IPS-15b (cell line): ENCODE results near the gene STARD13.

Experiments used
- H3K27me3 ChIP-seq: one replicate; pipeline ENCODE4 v1.6.1; 2013; ENCODE audit warnings: low read length; ENCODE audit not compliant: control insufficient read depth, insufficient read depth
- H3K36me3 ChIP-seq: one replicate; pipeline ENCODE4 v1.6.1; 2013; ENCODE audit warnings: low read length; ENCODE audit not compliant: control insufficient read depth, insufficient read depth
- H3K4me1 ChIP-seq: one replicate; pipeline ENCODE4 v1.6.1; 2013; ENCODE audit warnings: mild to moderate bottlenecking, low read length; ENCODE audit not compliant: control insufficient read depth, insufficient read depth
- H3K4me3 ChIP-seq: one replicate; pipeline ENCODE4 v1.5.1; 2013; ENCODE audit warnings: low read depth, low read length
- H3K9ac ChIP-seq: one replicate; pipeline ENCODE4 v1.6.1; 2013; ENCODE audit warnings: low read depth, mild to moderate bottlenecking, low read length
- H3K9me3 ChIP-seq: one replicate; pipeline ENCODE4 v1.6.1; 2013; ENCODE audit warnings: mild to moderate bottlenecking, low read length; ENCODE audit not compliant: control insufficient read depth, insufficient read depth

STARD13 gene

GRCh38 chr13:33285420-33286124 lies at the start of gene STARD13:
STARD13 (minus strand) TSS chr13:33285755; CDS start chr13:33285638, 117 bp downstream.
- Histone ChIP-seq H3K9me3 (no peaks in the 10 kb centered on the region), H3K4me3 (peak within 1 kb of the TSS; percentile 54), H3K4me1 (peaks cover 5% of the 10 kb centered on the region), H3K9ac (peak within 1 kb of the TSS; percentile 13), H3K27me3 (no peaks in the 10 kb centered on the region), H3K36me3 (no peaks in the 10 kb centered on the region)

- H3K9me3 ChIP-seq: no peaks in the 10 kb centered on the region
- no peak overlapping the region for H3K4me3 ChIP-seq
- no peak overlapping the region for H3K9ac ChIP-seq
- H3K27me3 ChIP-seq: no peaks in the 10 kb centered on the region
- no peaks in the 10 kb centered on the region for H3K36me3 ChIP-seq
- H3K4me1 ChIP-seq: no peaks in the 10 kb centered on the region
These were observed 49.3 kb upstream of the STARD13 start for GRCh38 chr13:33334831-33335230.

- no peak overlapping the region for H3K9ac ChIP-seq
- no peaks in the 10 kb centered on the region for H3K4me1 ChIP-seq
- H3K4me3 ChIP-seq: no peak overlapping the region
These were observed 46.4 kb upstream of the STARD13 start for GRCh38 chr13:33331962-33332361.

GRCh38 chr13:33330483-33330882 lies 44.9 kb upstream of the STARD13 start:
- Histone ChIP-seq H3K4me1 (no peaks in the 10 kb centered on the region), H3K4me3 (no peak overlapping the region), H3K36me3 (no peaks in the 10 kb centered on the region), H3K9ac (no peak overlapping the region), H3K27me3 (no peaks in the 10 kb centered on the region), H3K9me3 (no peaks in the 10 kb centered on the region)

More at GRCh38 chr13:33331962-33332361, 46.4 kb upstream of the STARD13 start:
- Histone ChIP-seq H3K27me3 (no peaks in the 10 kb centered on the region), H3K36me3 (no peaks in the 10 kb centered on the region), H3K9me3 (no peaks in the 10 kb centered on the region)

- Histone ChIP-seq H3K9ac (no peak overlapping the region), H3K4me3 (no peak overlapping the region), H3K36me3 (no peaks in the 10 kb centered on the region), H3K4me1 (no peaks in the 10 kb centered on the region), H3K27me3 (no peaks in the 10 kb centered on the region), H3K9me3 (no peaks in the 10 kb centered on the region)
These were observed 43.1 kb upstream of the STARD13 start for GRCh38 chr13:33328701-33329100.

- no peaks in the 10 kb centered on the region for H3K9me3 ChIP-seq
- no peaks in the 10 kb centered on the region for H3K36me3 ChIP-seq
- H3K9ac ChIP-seq: no peak overlapping the region
- H3K27me3 ChIP-seq: no peaks in the 10 kb centered on the region
- H3K4me3 ChIP-seq: no peak overlapping the region
- H3K4me1 ChIP-seq: no peaks in the 10 kb centered on the region
These were observed 41.2 kb upstream of the STARD13 start for GRCh38 chr13:33326723-33327122.

GRCh38 chr13:33326246-33326645 lies 40.7 kb upstream of the STARD13 start:
- Histone ChIP-seq H3K4me1 (no peaks in the 10 kb centered on the region), H3K27me3 (no peaks in the 10 kb centered on the region), H3K36me3 (no peaks in the 10 kb centered on the region), H3K9ac (no peak overlapping the region), H3K4me3 (no peak overlapping the region), H3K9me3 (no peaks in the 10 kb centered on the region)

- no peak overlapping the region for H3K4me3 ChIP-seq
- H3K27me3 ChIP-seq: no peaks in the 10 kb centered on the region
- no peaks in the 10 kb centered on the region for H3K9me3 ChIP-seq
- no peak overlapping the region for H3K9ac ChIP-seq
- H3K36me3 ChIP-seq: no peaks in the 10 kb centered on the region
- no peaks in the 10 kb centered on the region for H3K4me1 ChIP-seq
These were observed 38.4 kb upstream of the STARD13 start for GRCh38 chr13:33323801-33324510.

GRCh38 chr13:33322965-33323668 lies 37.6 kb upstream of the STARD13 start:
- no peak overlapping the region for H3K9ac ChIP-seq
- H3K9me3 ChIP-seq: no peaks in the 10 kb centered on the region
- H3K36me3 ChIP-seq: no peaks in the 10 kb centered on the region
- no peak overlapping the region for H3K4me3 ChIP-seq
- H3K4me1 ChIP-seq: no peaks in the 10 kb centered on the region
- H3K27me3 ChIP-seq: no peaks in the 10 kb centered on the region

- H3K27me3 ChIP-seq: no peaks in the 10 kb centered on the region
- H3K4me3 ChIP-seq: no peak overlapping the region
- H3K36me3 ChIP-seq: no peaks in the 10 kb centered on the region
- H3K4me1 ChIP-seq: no peaks in the 10 kb centered on the region
- no peak overlapping the region for H3K9ac ChIP-seq
- H3K9me3 ChIP-seq: no peaks in the 10 kb centered on the region
These were observed 36.9 kb upstream of the STARD13 start for GRCh38 chr13:33322543-33322809.

- H3K9me3 ChIP-seq: no peaks in the 10 kb centered on the region
- H3K27me3 ChIP-seq: no peaks in the 10 kb centered on the region
- H3K4me1 ChIP-seq: no peaks in the 10 kb centered on the region
- no peak overlapping the region for H3K9ac ChIP-seq
- no peak overlapping the region for H3K4me3 ChIP-seq
- no peaks in the 10 kb centered on the region for H3K36me3 ChIP-seq
These were observed 36.4 kb upstream of the STARD13 start for GRCh38 chr13:33321686-33322542.
